IMR-90 (cell line): ENCODE measurements around the gene SLC4A5. TPM values are rescaled to one million over a fixed set of nuclear protein-coding genes. Genes with fewer than 3 reads are reported as not detected.

ENCODE experiments used
- ATAC-seq: fragments of 200-7000 bp; cut with Tn5 transposase; 2 replicates; pipeline ENCODE4 v1.9.1; 2020; ENCODE audit warnings: low read depth, mild to moderate bottlenecking, moderate library complexity
- BruUV-seq: library from RNA; stranded (reverse); fragments of 400-500 nt; replicated peaks from 2 replicates; lab custom pipeline; 2021; lab: Mats Ljungman, UMichigan
- CTCF ChIA-PET: fragments of 300-600 bp; formaldehyde crosslinking; extraction: SDS; loops from one replicate; lab custom pipeline; 2021; ENCODE audit warnings: antibody characterized with exemption; lab: Yijun Ruan, JAX
- POLR2A ChIA-PET: fragments of 300-600 bp; sonication (Branson Sonifier 250); formaldehyde crosslinking; loops from one replicate; lab custom pipeline; 2022; ENCODE audit warnings: antibody characterized with exemption; ENCODE audit not compliant: unreplicated experiment; lab: Charles Lee
- DNase-seq: peaks from one replicate; pipeline ENCODE4 v3.0.0; 2013
- H2AFZ ChIP-seq: replicated peaks from 2 replicates; pipeline ENCODE3; 2013; ENCODE audit warnings: low read length, mild to moderate bottlenecking; ENCODE audit not compliant: poor library complexity
- H2AK5ac ChIP-seq: 2 replicates; pipeline ENCODE4 v1.6.1; 2013; ENCODE audit warnings: low read depth, low read length, inconsistent platforms
- H2AK9ac ChIP-seq: replicated peaks from 2 replicates; pipeline ENCODE3; 2013; ENCODE audit warnings: mild to moderate bottlenecking, low read depth, low read length, moderate library complexity; ENCODE audit not compliant: poor library complexity
- H2BK120ac ChIP-seq: 2 replicates; pipeline ENCODE4 v1.6.1; 2013; ENCODE audit warnings: low read depth, low read length, inconsistent platforms
- H2BK15ac ChIP-seq: 3 replicates; pipeline ENCODE4 v1.6.1; 2013; ENCODE audit warnings: low read depth, low read length, inconsistent platforms
- H2BK20ac ChIP-seq: 2 replicates; pipeline ENCODE4 v1.6.1; 2013; ENCODE audit warnings: low read depth, mild to moderate bottlenecking, inconsistent platforms, low read length, moderate library complexity
- H2BK5ac ChIP-seq: 2 replicates; pipeline ENCODE4 v1.6.1; 2013; ENCODE audit warnings: mild to moderate bottlenecking, low read depth, low read length, inconsistent platforms; ENCODE audit not compliant: poor library complexity, severe bottlenecking
- H3K14ac ChIP-seq: replicated peaks from 2 replicates; pipeline ENCODE4 v1.6.1; 2013; ENCODE audit warnings: low read depth, low read length, inconsistent platforms
- H3K18ac ChIP-seq: 2 replicates; pipeline ENCODE4 v1.6.1; 2013; ENCODE audit warnings: low read depth, low read length, control low read depth
- H3K23ac ChIP-seq: 2 replicates; pipeline ENCODE4 v1.6.1; 2013; ENCODE audit warnings: low read depth, low read length, inconsistent platforms
- H3K27ac ChIP-seq: 2 replicates; pipeline ENCODE4 v1.5.1; 2013; ENCODE audit warnings: mild to moderate bottlenecking, control low read depth, low read length; ENCODE audit not compliant: insufficient read depth
- H3K27me3 ChIP-seq: 2 replicates; pipeline ENCODE4 v1.6.1; 2013; ENCODE audit warnings: low read length; ENCODE audit not compliant: control insufficient read depth, insufficient read depth
- H3K36me3 ChIP-seq: 2 replicates; pipeline ENCODE4 v1.6.1; 2013; ENCODE audit warnings: low read length, mixed read lengths; ENCODE audit not compliant: control insufficient read depth, insufficient read depth
- H3K4ac ChIP-seq: 2 replicates; pipeline ENCODE4 v1.6.1; 2013; ENCODE audit warnings: low read depth, low read length, inconsistent platforms
- H3K4me1 ChIP-seq: 2 replicates; pipeline ENCODE4 v1.6.1; 2013; ENCODE audit warnings: low read length, mixed read lengths; ENCODE audit not compliant: control insufficient read depth, insufficient read depth
- H3K4me2 ChIP-seq: 2 replicates; pipeline ENCODE4 v1.6.1; 2013; ENCODE audit warnings: low read depth, mild to moderate bottlenecking, control low read depth, low read length, moderate library complexity
- H3K4me3 ChIP-seq: 2 replicates; pipeline ENCODE4 v1.5.1; 2013; ENCODE audit warnings: low read depth, mild to moderate bottlenecking, control low read depth, low read length, moderate library complexity; ENCODE audit not compliant: insufficient read depth
- H3K56ac ChIP-seq: 2 replicates; pipeline ENCODE4 v1.6.1; 2013; ENCODE audit warnings: low read length, inconsistent platforms; ENCODE audit not compliant: insufficient read depth; ENCODE audit errors: extremely low read depth
- H3K79me1 ChIP-seq, 2 experiments: 2 replicates each; pipeline ENCODE4 v1.6.1; 2013; ENCODE audit warnings: low read length in 2 of 2, inconsistent platforms in 1 of 2, low read depth in 1 of 2
- H3K9ac ChIP-seq: 2 replicates; pipeline ENCODE4 v1.6.1; 2013; ENCODE audit warnings: low read depth, low read length, control low read depth
- H3K9me1 ChIP-seq: 2 replicates; pipeline ENCODE4 v1.6.1; 2013; ENCODE audit warnings: low read length, inconsistent platforms; ENCODE audit not compliant: insufficient read depth
- H3K9me3 ChIP-seq: 2 replicates; pipeline ENCODE4 v1.6.1; 2013; ENCODE audit warnings: low read length; ENCODE audit not compliant: control insufficient read depth, insufficient read depth
- H4K20me1 ChIP-seq: 2 replicates; pipeline ENCODE4 v1.6.1; 2013; ENCODE audit warnings: low read length, inconsistent platforms; ENCODE audit not compliant: insufficient read depth
- H4K5ac ChIP-seq: 2 replicates; pipeline ENCODE4 v1.6.1; 2013; ENCODE audit warnings: mild to moderate bottlenecking, low read depth, low read length, control low read depth
- H4K8ac ChIP-seq, 2 experiments: 2 replicates each; pipeline ENCODE4 v1.6.1; 2013; ENCODE audit warnings: low read depth in 2 of 2, low read length in 2 of 2, control low read depth in 1 of 2, inconsistent platforms in 1 of 2
- H4K91ac ChIP-seq: 2 replicates; pipeline ENCODE4 v1.6.1; 2013; ENCODE audit warnings: low read depth, low read length, inconsistent platforms; ENCODE audit not compliant: insufficient read depth
- BHLHE40 ChIP-seq: fragments of 150-350 bp; IDR thresholded peaks from 2 replicates; pipeline ENCODE4 v1.6.1; 2016; ENCODE audit warnings: mild to moderate bottlenecking, low read depth, low read length
- CHD1 ChIP-seq: IDR thresholded peaks from 2 replicates; pipeline ENCODE4 v1.6.1; 2012; ENCODE audit warnings: low read depth, low read length, improper control_type of control experiment
- CTCF ChIP-seq: conservative IDR thresholded peaks from 2 replicates; pipeline ENCODE4 v1.5.1; 2012; ENCODE audit warnings: mild to moderate bottlenecking, low read depth, low read length, improper control_type of control experiment
- ELK1 ChIP-seq: fragments of 150-350 bp; IDR thresholded peaks from 2 replicates; pipeline ENCODE4 v1.6.1; 2016; ENCODE audit warnings: low read depth, mild to moderate bottlenecking, low read length, moderate library complexity, borderline replicate concordance
- MAFK ChIP-seq: IDR thresholded peaks from 2 replicates; pipeline ENCODE4 v1.6.1; 2012; ENCODE audit warnings: low read depth, low read length, improper control_type of control experiment
- NFE2L2 ChIP-seq: fragments of 150-350 bp; IDR thresholded peaks from 2 replicates; pipeline ENCODE4 v1.6.1; 2016; ENCODE audit warnings: low read depth, mild to moderate bottlenecking, low read length
- POLR2A ChIP-seq: IDR thresholded peaks from 2 replicates; pipeline ENCODE4 v1.6.1; 2012; ENCODE audit warnings: mild to moderate bottlenecking, low read depth, low read length
- RCOR1 ChIP-seq: IDR thresholded peaks from 2 replicates; pipeline ENCODE4 v1.6.1; 2012; ENCODE audit warnings: mild to moderate bottlenecking, low read length, improper control_type of control experiment; ENCODE audit not compliant: insufficient replicate concordance
- SMC3 ChIP-seq: fragments of 150-350 bp; IDR thresholded peaks from 2 replicates; pipeline ENCODE4 v1.6.1; 2016; ENCODE audit warnings: low read depth, mild to moderate bottlenecking, antibody characterized with exemption, low read length, moderate library complexity
- USF2 ChIP-seq: fragments of 150-350 bp; IDR thresholded peaks from 2 replicates; pipeline ENCODE4 v1.6.1; 2017; ENCODE audit warnings: mild to moderate bottlenecking, antibody characterized with exemption, low read length, low read depth
- WGBS, 2 experiments: methylation state at CpG; one replicate each; pipeline versions ENCODE4 v1.1.5 to v1.1.7; 2013; ENCODE audit warnings: missing lambda C conversion rate in 2 of 2; ENCODE audit not compliant: insufficient read length in 1 of 2; ENCODE audit errors: extremely low coverage in 2 of 2; 5-methylcytosine and 5-hydroxymethylcytosine counted together
- dilution Hi-C: fragments of 300-500 bp; cut with HindIII; formaldehyde crosslinking; loops from one replicate; pipeline ENCODE4 v1.14.3; 2018; ENCODE audit warnings: low sequenced_read_pairs; ENCODE audit not compliant: unreplicated experiment
- in situ Hi-C: fragments of 300-500 bp; cut with MboI; formaldehyde crosslinking; loops from 3 replicates; pipeline ENCODE4 v1.14.3; 2019; ENCODE audit warnings: low sequenced_read_pairs, inconsistent platforms, mixed read lengths
- intact Hi-C: fragments of 100-400 bp; cut with micrococcal nuclease; formaldehyde crosslinking; loops from 2 replicates; pipeline ENCODE4 v1.10.0; 2022
- polyA plus RNA-seq, 3 experiments: library from polyadenylated mRNA; depleted of rRNA; stranded (reverse); fragments of >200 nt; gene quantifications; 2 replicates each; pipeline ENCODE4 v1.2.3, GENCODE V29; 2012; ENCODE audit warnings: low replicate concordance in 1 of 3
- total RNA-seq: library from RNA; depleted of rRNA; stranded (reverse); fragments of >200 nt; gene quantifications from 2 replicates; pipeline ENCODE4 v1.2.3, GENCODE V29; 2012

The SLC4A5 gene
- total and polyA plus RNA-seq, 2 of the 4 experiments (the other 2 are of a cell fraction) = 0.18 to 0.22 TPM

GRCh38 chr2:74225698-74226459 lies 117.3 kb downstream of the SLC4A5 start:
- Histone ChIP-seq H3K27me3 (peaks cover 4% of the 10 kb centered on the region; the same call in 1 of the 2 replicates), H4K20me1 (peaks cover 7% of the 10 kb centered on the region; the same call in 1 of the 2 replicates), H3K9me1 (peaks cover 7% of the 10 kb centered on the region; the same call in 1 of the 2 replicates), H2BK15ac (no peak overlapping the region), H3K4me1 (peaks cover 2% of the 10 kb centered on the region; the same call in 1 of the 2 replicates), H3K23ac (no peak overlapping the region), H3K9me3 (no peaks in the 10 kb centered on the region), H3K4me3 (no peak overlapping the region), H2AFZ (no peak overlapping the region), H3K9ac (no peak overlapping the region), H2AK9ac (no peak overlapping the region), H2BK5ac (no peak overlapping the region), H3K4me2 (no peak overlapping the region), H4K8ac (no peak overlapping the region), H3K14ac (no peak overlapping the region), H3K27ac (no peak overlapping the region), H2BK20ac (no peak overlapping the region), H3K36me3 (no peaks in the 10 kb centered on the region; the same call in 1 of the 2 replicates), H3K18ac (no peak overlapping the region), H3K4ac (no peak overlapping the region), H4K91ac (no peak overlapping the region), H4K5ac (no peak overlapping the region), H3K79me1 (no peaks in the 10 kb centered on the region), H2BK120ac (no peak overlapping the region), H3K56ac (no peak overlapping the region), H2AK5ac (no peak overlapping the region)
- no TSS peak for BruUV-seq
- in situ Hi-C loops = no loop called here
- intact Hi-C loops = no loop called here
- TF ChIP-seq ELK1 = no peak
- TF ChIP-seq CTCF = no peak
- TF ChIP-seq SMC3 = no peak
- no peak for TF ChIP-seq BHLHE40
- no peak for TF ChIP-seq NFE2L2
- TF ChIP-seq POLR2A = no peak
- no peak for TF ChIP-seq CHD1
- no peak for TF ChIP-seq MAFK
- no peak for TF ChIP-seq USF2
- TF ChIP-seq RCOR1 = no peak
- ATAC-seq = no peak
- dilution Hi-C loops = no loop called here
- CTCF ChIA-PET = no interaction called here
- POLR2A ChIA-PET = no interaction called here
- WGBS, 2 experiments = 80% methylated on average over 1 of the region's 4 CpGs; no CpG with 5 or more reads in 1 of the 2 experiments
- no peak for DNase-seq
